Epithelial cell of esophagus (primary cell): ENCODE data around the gene UHMK1.

Experiments used
- DNase-seq: peaks from one replicate; pipeline ENCODE4 v3.0.0; 2010; ENCODE audit warnings: low read depth
- H3K4me3 ChIP-seq: 2 replicates; pipeline ENCODE4 v1.5.1; 2011; ENCODE audit warnings: mild to moderate bottlenecking, low read length, control low read depth
- TF ChIP-seq, protein P1 (sequence below): IDR thresholded peaks from 2 replicates; pipeline ENCODE4 v1.5.1; 2011; ENCODE audit warnings: low read depth, mild to moderate bottlenecking, low read length, control low read depth, inconsistent platforms; ENCODE audit not compliant: insufficient read depth; ENCODE audit errors: missing control alignments

UHMK1 gene

DNA sequence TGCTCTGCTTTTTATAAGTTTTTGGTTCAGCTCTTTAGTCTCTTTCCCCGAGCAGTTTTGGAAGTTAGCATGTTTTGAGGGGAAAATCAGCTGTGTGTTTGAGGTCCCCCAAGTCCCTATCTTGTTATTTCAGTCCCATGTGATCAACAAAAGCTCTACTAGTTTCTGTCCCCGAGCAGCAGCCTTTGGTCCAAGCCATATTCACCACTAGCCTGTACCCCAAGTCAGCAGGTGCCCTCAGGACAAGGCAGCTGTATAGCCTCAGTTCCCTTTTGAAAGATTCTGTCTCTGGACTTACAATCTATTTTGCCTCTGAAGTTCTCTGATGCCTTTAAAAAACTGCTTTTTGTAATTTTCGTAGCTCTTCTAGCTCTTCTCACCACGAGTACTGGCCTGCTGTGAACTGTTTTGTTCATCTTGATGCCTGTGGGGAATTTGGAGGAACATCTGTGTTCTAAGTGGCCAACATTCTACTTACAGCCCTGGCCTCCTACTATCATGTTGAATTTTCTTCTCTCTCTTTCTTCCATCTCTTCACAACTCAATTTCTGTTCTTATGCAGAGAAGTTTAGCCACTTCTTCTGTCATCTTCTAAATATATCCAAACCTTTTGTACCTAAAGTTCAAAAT, 80.6 kb downstream of the UHMK1 start:
- TF ChIP-seq, protein P1, sequence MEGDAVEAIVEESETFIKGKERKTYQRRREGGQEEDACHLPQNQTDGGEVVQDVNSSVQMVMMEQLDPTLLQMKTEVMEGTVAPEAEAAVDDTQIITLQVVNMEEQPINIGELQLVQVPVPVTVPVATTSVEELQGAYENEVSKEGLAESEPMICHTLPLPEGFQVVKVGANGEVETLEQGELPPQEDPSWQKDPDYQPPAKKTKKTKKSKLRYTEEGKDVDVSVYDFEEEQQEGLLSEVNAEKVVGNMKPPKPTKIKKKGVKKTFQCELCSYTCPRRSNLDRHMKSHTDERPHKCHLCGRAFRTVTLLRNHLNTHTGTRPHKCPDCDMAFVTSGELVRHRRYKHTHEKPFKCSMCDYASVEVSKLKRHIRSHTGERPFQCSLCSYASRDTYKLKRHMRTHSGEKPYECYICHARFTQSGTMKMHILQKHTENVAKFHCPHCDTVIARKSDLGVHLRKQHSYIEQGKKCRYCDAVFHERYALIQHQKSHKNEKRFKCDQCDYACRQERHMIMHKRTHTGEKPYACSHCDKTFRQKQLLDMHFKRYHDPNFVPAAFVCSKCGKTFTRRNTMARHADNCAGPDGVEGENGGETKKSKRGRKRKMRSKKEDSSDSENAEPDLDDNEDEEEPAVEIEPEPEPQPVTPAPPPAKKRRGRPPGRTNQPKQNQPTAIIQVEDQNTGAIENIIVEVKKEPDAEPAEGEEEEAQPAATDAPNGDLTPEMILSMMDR, result no peak
- no peak for DNase-seq
- H3K4me3 ChIP-seq, result no peak overlapping the region

DNA sequence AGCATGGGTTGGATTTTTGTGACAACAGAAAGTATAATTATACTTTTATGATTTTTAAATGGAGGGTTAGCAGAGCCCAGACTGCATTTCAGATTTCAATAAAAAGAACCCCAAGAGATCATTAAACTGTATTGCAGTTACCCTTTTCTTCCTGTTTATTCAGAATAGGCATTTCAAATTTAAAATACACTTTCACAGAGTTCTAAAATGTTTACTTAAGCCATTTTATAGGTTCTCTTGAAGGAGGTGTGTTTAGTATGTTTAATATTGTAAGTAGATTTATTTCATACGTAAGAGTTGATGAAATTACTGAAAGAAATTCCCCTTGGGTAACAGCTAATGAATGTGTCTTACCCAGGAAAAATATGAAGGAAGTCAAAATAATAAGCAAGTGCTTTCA, 81.3 kb downstream of the UHMK1 start:
- TF ChIP-seq, protein P1, result no peak
- DNase-seq, result no peak
- H3K4me3 ChIP-seq, result no peak overlapping the region
